SK-N-SH (cell line): ENCODE measurements around the gene CHST13. TPM values are rescaled to one million over a fixed set of nuclear protein-coding genes. Genes with fewer than 3 reads are reported as not detected.

Source experiments
- CTCF ChIA-PET: fragments of 300-600, 350-600 bp; formaldehyde crosslinking; extraction: SDS; loops from one replicate; lab custom pipeline; 2021; lab: Yijun Ruan, JAX
- POLR2A ChIA-PET: fragments of 350-600 bp; sonication (Branson Sonifier 250); formaldehyde crosslinking; extraction: SDS; loops from one replicate; lab custom pipeline; 2020; ENCODE audit warnings: antibody characterized with exemption, inconsistent platforms; lab: Yijun Ruan, JAX
- DNase-seq: peaks from one replicate; pipeline ENCODE4 v3.0.0; 2012
- H2AFZ ChIP-seq: fragments of 200-600 bp; sonication (generic); 2 replicates; pipeline ENCODE4 v1.8.1; 2016; ENCODE audit warnings: antibody characterized with exemption, mild to moderate bottlenecking, low read depth
- H3F3A ChIP-seq: fragments of 200-600 bp; sonication (generic); replicated peaks from 2 replicates; pipeline ENCODE3; 2016; ENCODE audit warnings: antibody characterized with exemption, mild to moderate bottlenecking; ENCODE audit not compliant: insufficient read depth
- H3K27ac ChIP-seq, 2 experiments: fragments of 200-500 bp in 1 of 2; fragments of 200-600 bp in 1 of 2; sonication (Bioruptor generic) in 1 of 2; sonication (generic), shearing (Covaris generic) in 1 of 2; 2 replicates each; pipeline versions ENCODE4 v1.5.1 to v1.6.1; 2014 to 2016; ENCODE audit warnings: low read depth in 2 of 2, inconsistent platforms in 1 of 2, low read length in 1 of 2, mild to moderate bottlenecking in 1 of 2, mixed read lengths in 1 of 2
- H3K27me3 ChIP-seq: fragments of 200-600 bp; sonication (generic), shearing (Covaris generic); 2 replicates; pipeline ENCODE4 v1.6.1; 2016; ENCODE audit warnings: mixed run types; ENCODE audit not compliant: insufficient read depth
- H3K36me3 ChIP-seq, 2 experiments: fragments of 200-500 bp in 1 of 2; fragments of 200-600 bp in 1 of 2; sonication (Bioruptor generic) in 1 of 2; sonication (generic) in 1 of 2; replicated peaks in 1 of 2; 2 replicates each; pipeline versions ENCODE3 to v1.5.1; 2014 to 2016; ENCODE audit warnings: low read length in 1 of 2, mild to moderate bottlenecking in 1 of 2; ENCODE audit not compliant: insufficient read depth in 2 of 2, control insufficient read depth in 1 of 2
- H3K4me1 ChIP-seq, 2 experiments: fragments of 200-500 bp in 1 of 2; fragments of 200-600 bp in 1 of 2; sonication (Bioruptor generic) in 1 of 2; sonication (generic), shearing (Covaris generic) in 1 of 2; 2 replicates each; pipeline versions ENCODE4 v1.5.1 to v1.6.1; 2014 to 2016; ENCODE audit warnings: low read depth in 1 of 2, low read length in 1 of 2, mixed run types in 1 of 2; ENCODE audit not compliant: insufficient read depth in 2 of 2, control insufficient read depth in 1 of 2
- H3K4me2 ChIP-seq: fragments of 200-600 bp; sonication (generic), shearing (Covaris generic); 2 replicates; pipeline ENCODE4 v1.6.1; 2017; ENCODE audit warnings: mixed run types
- H3K4me3 ChIP-seq, 2 experiments: fragments of 200-500 bp in 1 of 2; fragments of 200-600 bp in 1 of 2; sonication (Bioruptor generic) in 1 of 2; sonication (generic), shearing (Covaris generic) in 1 of 2; 2 replicates each; pipeline versions ENCODE4 v1.5.1 to v1.8.1; 2014 to 2016; ENCODE audit warnings: low read depth in 2 of 2, inconsistent platforms in 1 of 2, low read length in 1 of 2, mild to moderate bottlenecking in 1 of 2, mixed read lengths in 1 of 2, moderate library complexity in 1 of 2
- H3K79me2 ChIP-seq: fragments of 200-600 bp; sonication (generic); 2 replicates; pipeline ENCODE4 v1.8.1; 2017; ENCODE audit warnings: mild to moderate bottlenecking; ENCODE audit not compliant: insufficient read depth
- H3K9ac ChIP-seq: fragments of 200-600 bp; sonication (generic); 2 replicates; pipeline ENCODE4 v1.6.1; 2017; ENCODE audit warnings: mixed run types
- H3K9me2 ChIP-seq: fragments of 200-600 bp; sonication (generic); 2 replicates; pipeline ENCODE4 v1.6.1; 2017; ENCODE audit warnings: mixed run types
- H3K9me3 ChIP-seq: fragments of 200-600 bp; sonication (generic); 2 replicates; pipeline ENCODE4 v1.6.1; 2017; ENCODE audit warnings: mixed run types, mild to moderate bottlenecking, moderate library complexity
- H4K20me1 ChIP-seq: fragments of 200-600 bp; sonication (generic); 2 replicates; pipeline ENCODE4 v1.6.1; 2017; ENCODE audit warnings: mild to moderate bottlenecking, mixed run types; ENCODE audit not compliant: insufficient read depth
- CHD2 ChIP-seq: fragments of 150-350 bp; IDR thresholded peaks from 2 replicates; pipeline ENCODE4 v1.6.1; 2018; ENCODE audit warnings: low read length; ENCODE audit not compliant: partially characterized antibody
- EP300 ChIP-seq, 2 experiments: IDR thresholded peaks; 2 replicates each; pipeline versions ENCODE4 v1.4.0 to v1.6.1; 2012; ENCODE audit warnings: borderline replicate concordance in 1 of 2, low read depth in 1 of 2, low read length in 1 of 2
- FOSL2 ChIP-seq: IDR thresholded peaks from 2 replicates; pipeline ENCODE4 v1.4.0; 2012; ENCODE audit warnings: low read depth, mild to moderate bottlenecking, moderate library complexity, borderline replicate concordance
- FOXM1 ChIP-seq: IDR thresholded peaks from 2 replicates; pipeline ENCODE4 v1.4.0; 2012; ENCODE audit warnings: low read depth, mild to moderate bottlenecking
- GABPA ChIP-seq: IDR thresholded peaks from 2 replicates; pipeline ENCODE4 v1.4.0; 2012; ENCODE audit warnings: low read depth, mild to moderate bottlenecking
- GATA2 ChIP-seq: sonication (generic); formaldehyde crosslinking; IDR thresholded peaks from 2 replicates; pipeline ENCODE4 v1.5.0; 2020; ENCODE audit warnings: mild to moderate bottlenecking, missing genetic modification reagents
- JUND ChIP-seq: IDR thresholded peaks from 2 replicates; pipeline ENCODE4 v1.4.0; 2012
- NFIC ChIP-seq: IDR thresholded peaks from 2 replicates; pipeline ENCODE4 v1.4.0; 2012; ENCODE audit warnings: borderline replicate concordance
- POLR2AphosphoS5 ChIP-seq: IDR thresholded peaks from 2 replicates; pipeline ENCODE4 v1.6.1; 2012; ENCODE audit warnings: low read depth, low read length
- RFX5 ChIP-seq: IDR thresholded peaks from 2 replicates; pipeline ENCODE4 v1.6.1; 2012; ENCODE audit warnings: mild to moderate bottlenecking, improper control_type of control experiment, low read length
- SIN3A ChIP-seq: IDR thresholded peaks from 2 replicates; pipeline ENCODE4 v1.6.1; 2012; ENCODE audit warnings: low read depth, mild to moderate bottlenecking, low read length, moderate library complexity, borderline replicate concordance
- SMC3 ChIP-seq: IDR thresholded peaks from 2 replicates; pipeline ENCODE4 v1.6.1; 2012; ENCODE audit warnings: low read depth, low read length, improper control_type of control experiment
- TCF12 ChIP-seq: IDR thresholded peaks from 2 replicates; pipeline ENCODE4 v1.4.0; 2012
- TEAD4 ChIP-seq: IDR thresholded peaks from 2 replicates; pipeline ENCODE4 v1.4.0; 2012; ENCODE audit warnings: mild to moderate bottlenecking, borderline replicate concordance; ENCODE audit not compliant: insufficient read depth
- WGBS: methylation state at CpG from one replicate; pipeline ENCODE4 v1.1.6; 2017; ENCODE audit warnings: low lambda C conversion rate; 5-methylcytosine and 5-hydroxymethylcytosine counted together
- polyA plus RNA-seq, 3 experiments: library from polyadenylated mRNA; depleted of rRNA; stranded (reverse); fragments of >200 nt; gene quantifications; 2 replicates each; pipeline ENCODE4 v1.2.3, GENCODE V29; 2012
- TF ChIP-seq, protein P1 (sequence below): IDR thresholded peaks from 2 replicates; pipeline ENCODE4 v1.4.0; 2012; ENCODE audit warnings: low read depth
- TF ChIP-seq, protein P2 (sequence below): IDR thresholded peaks from 2 replicates; pipeline ENCODE4; 2012
- TF ChIP-seq, protein P3 (sequence below): fragments of 150-350 bp; IDR thresholded peaks from 2 replicates; pipeline ENCODE4 v1.6.1; 2016; ENCODE audit warnings: mild to moderate bottlenecking, low read depth, low read length

CHST13 gene
- polyA plus RNA-seq, 1 of the 3 experiments (the other 2 are of a cell fraction): 0.41 TPM

DNA sequence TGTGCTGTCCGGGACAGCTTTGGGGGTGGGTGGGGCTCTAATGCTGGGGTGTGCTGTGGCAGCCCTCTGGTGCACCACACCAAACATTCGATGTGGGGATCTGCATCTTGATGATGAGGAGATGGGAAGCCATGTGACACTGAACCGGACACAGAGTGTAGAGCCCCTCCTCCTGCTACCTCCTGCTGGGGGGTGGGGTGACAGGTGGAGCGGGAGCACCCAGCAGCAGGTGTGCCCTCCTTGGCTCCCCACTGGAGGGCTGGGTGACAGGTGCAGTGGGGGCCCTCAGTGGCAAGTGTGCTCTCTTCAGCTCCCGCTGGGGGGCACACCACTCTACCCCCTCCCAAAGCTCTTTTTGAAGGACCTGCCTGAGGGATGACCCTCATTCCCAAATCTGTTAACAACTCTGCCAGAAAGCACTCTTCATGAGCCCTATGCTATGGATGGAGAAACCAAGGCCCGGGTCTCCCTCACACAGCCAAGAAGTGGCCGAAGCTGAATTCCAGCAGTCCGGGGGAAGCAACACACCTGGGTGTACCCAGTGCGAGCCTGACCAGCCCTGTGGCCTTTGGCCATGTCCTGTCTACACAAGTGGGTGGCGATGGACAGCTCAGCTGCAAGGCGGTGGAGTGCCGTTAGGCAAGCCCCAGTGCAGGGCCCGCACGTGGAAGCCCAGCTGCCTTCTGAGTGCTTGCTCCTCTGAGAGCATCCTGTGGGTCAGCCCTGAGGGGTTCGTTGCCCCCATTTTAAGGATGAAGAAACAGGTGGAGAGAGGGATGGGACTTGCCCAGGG is 5.8 kb upstream of the CHST13 start:
- no peaks in the 10 kb centered on the region for H4K20me1 ChIP-seq
- H3K4me1 ChIP-seq: peaks cover 0 to 10% of the 10 kb centered on the region in 2 experiments; a peak in 1 of 4 replicates
- H3K27me3 ChIP-seq: no peaks in the 10 kb centered on the region; the same call in 1 of the 2 replicates
- H3K9me2 ChIP-seq: no peaks in the 10 kb centered on the region
- WGBS: 65% methylated on average over 8 of the region's 15 CpGs
- H2AFZ ChIP-seq: no peak overlapping the region
- H3F3A ChIP-seq: no peaks in the 10 kb centered on the region
- no peak overlapping the region for H3K4me2 ChIP-seq
- no peak overlapping the region for H3K27ac ChIP-seq
- ChIA-PET CTCF (interaction anchor here (1.1 to 1.5 kb wide), 4 partner anchors 8 to 1029 kb away, joined by 3 to 5 read pairs (median 4); no protein-coding TSS in a partner anchor), POLR2A (no interaction called here)
- no peaks in the 10 kb centered on the region for H3K36me3 ChIP-seq
- TF ChIP-seq FOSL2 (no peak), TEAD4 (no peak), GATA2 (CRISPR knock-in tag) (no peak), RFX5 (no peak), SIN3A (no peak), EP300 (IDR thresholded peaks at IDR 0.05; ENCODE audit: borderline replicate concordance in 1 of 2, low read depth in 1 of 2, low read length in 1 of 2) (no peak), CHD2 (no peak), FOXM1 (no peak), POLR2AphosphoS5 (no peak), JUND (no peak), NFIC (no peak), GABPA (no peak), SMC3 (no peak), TCF12 (no peak)
- TF ChIP-seq, protein P1, sequence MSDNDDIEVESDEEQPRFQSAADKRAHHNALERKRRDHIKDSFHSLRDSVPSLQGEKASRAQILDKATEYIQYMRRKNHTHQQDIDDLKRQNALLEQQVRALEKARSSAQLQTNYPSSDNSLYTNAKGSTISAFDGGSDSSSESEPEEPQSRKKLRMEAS: no peak
- TF ChIP-seq, protein P2, sequence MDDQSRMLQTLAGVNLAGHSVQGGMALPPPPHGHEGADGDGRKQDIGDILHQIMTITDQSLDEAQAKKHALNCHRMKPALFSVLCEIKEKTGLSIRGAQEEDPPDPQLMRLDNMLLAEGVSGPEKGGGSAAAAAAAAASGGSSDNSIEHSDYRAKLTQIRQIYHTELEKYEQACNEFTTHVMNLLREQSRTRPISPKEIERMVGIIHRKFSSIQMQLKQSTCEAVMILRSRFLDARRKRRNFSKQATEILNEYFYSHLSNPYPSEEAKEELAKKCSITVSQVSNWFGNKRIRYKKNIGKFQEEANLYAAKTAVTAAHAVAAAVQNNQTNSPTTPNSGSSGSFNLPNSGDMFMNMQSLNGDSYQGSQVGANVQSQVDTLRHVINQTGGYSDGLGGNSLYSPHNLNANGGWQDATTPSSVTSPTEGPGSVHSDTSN: no peak
- TF ChIP-seq, protein P3, sequence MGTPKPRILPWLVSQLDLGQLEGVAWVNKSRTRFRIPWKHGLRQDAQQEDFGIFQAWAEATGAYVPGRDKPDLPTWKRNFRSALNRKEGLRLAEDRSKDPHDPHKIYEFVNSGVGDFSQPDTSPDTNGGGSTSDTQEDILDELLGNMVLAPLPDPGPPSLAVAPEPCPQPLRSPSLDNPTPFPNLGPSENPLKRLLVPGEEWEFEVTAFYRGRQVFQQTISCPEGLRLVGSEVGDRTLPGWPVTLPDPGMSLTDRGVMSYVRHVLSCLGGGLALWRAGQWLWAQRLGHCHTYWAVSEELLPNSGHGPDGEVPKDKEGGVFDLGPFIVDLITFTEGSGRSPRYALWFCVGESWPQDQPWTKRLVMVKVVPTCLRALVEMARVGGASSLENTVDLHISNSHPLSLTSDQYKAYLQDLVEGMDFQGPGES: no peak
- H3K4me3 ChIP-seq: no peak overlapping the region
- no peaks in the 10 kb centered on the region for H3K9me3 ChIP-seq
- no peak overlapping the region for H3K9ac ChIP-seq
- no peak for DNase-seq
- H3K79me2 ChIP-seq: no peaks in the 10 kb centered on the region
